ENCODE results near the gene DNAJC5.

GRCh38 chr20:63889241-63890200 lies 5.4 kb upstream of the DNAJC5 start:
- TF ChIP-seq EZH2 (IDR thresholded peaks at IDR 0.05; ENCODE audit: borderline replicate concordance, low read depth, low read length, severe bottlenecking) (no peak), POLR2AphosphoS5 (IDR thresholded peaks at IDR 0.05; ENCODE audit: insufficient read depth, low read depth, low read length) (no peak), CTCF (IDR thresholded peaks at IDR 0.05; ENCODE audit: extremely low read depth in 1 of 2, insufficient read depth in 1 of 2, low read depth in 1 of 2, low read length in 2 of 2) (no peak)
